ENCODE measurements around the gene CERK. TPM values are rescaled to one million over a fixed set of nuclear protein-coding genes. Genes with fewer than 3 reads are reported as not detected.
"Not testable (repeated sequence)": the region's sequence is repeated elsewhere in the genome, so short reads cannot be mapped to it uniquely, and the experiment has no call there.

CERK gene
- total and polyA plus RNA-seq, 10 donors, result 13.7 to 47.1 (median 34.8) TPM

GRCh38 chr22:46736705-46737104 is 1.3 kb downstream of the CERK start:
- H3K4me1 ChIP-seq, result peaks cover 40 to 79% (median 67%) of the 10 kb centered on the region in 6 donors
- peak overlapping the region; percentile 81 to 98 (median 88) for H3K4me3 ChIP-seq
- peak overlapping the region in 7 of 8 donors; percentile 89 to 97 (median 92) for H3K27ac ChIP-seq
- no peak for TF ChIP-seq POLR2AphosphoS5 (IDR thresholded peaks at IDR 0.05)
- TF ChIP-seq CTCF (IDR thresholded peaks at IDR 0.05 in 8 of 11, conservative IDR thresholded peaks at IDR 0.05 in 3 of 11), result no peak
- no peak for TF ChIP-seq POLR2A (IDR thresholded peaks at IDR 0.05)
- no peaks in the 10 kb centered on the region for H3K9me3 ChIP-seq
- no peaks in the 10 kb centered on the region for H3K27me3 ChIP-seq (replicated peaks in 1 of 7)
- intact Hi-C loops (cut with DNase I; ENCODE audit: low total_unique reads), result no loop called here
- H3K36me3 ChIP-seq, result peaks cover 0 to 6% (median 4%) of the 10 kb centered on the region in 6 donors
- 59 to 69% (median 62%) methylated on average over 8 of the region's 8 CpGs for WGBS, 5 donors
- DNase-seq, result no peak

GRCh38 chr22:46735747-46736608 is 2.1 kb downstream of the CERK start:
- TF ChIP-seq POLR2AphosphoS5 (IDR thresholded peaks at IDR 0.05), result no peak
- no peak for TF ChIP-seq POLR2A (IDR thresholded peaks at IDR 0.05)
- no peak for TF ChIP-seq CTCF (IDR thresholded peaks at IDR 0.05 in 8 of 11, conservative IDR thresholded peaks at IDR 0.05 in 3 of 11)
- WGBS, 5 donors, result 58 to 71% (median 60%) methylated on average over 11 to 13 of the region's 13 CpGs
- H3K27ac ChIP-seq, result peak overlapping the region; percentile 15 to 97 (median 92)
- DNase-seq, result no peak
- intact Hi-C loops (cut with DNase I; ENCODE audit: low total_unique reads), result no loop called here
- no peaks in the 10 kb centered on the region for H3K27me3 ChIP-seq (replicated peaks in 1 of 7)
- H3K36me3 ChIP-seq, result peaks cover 0 to 13% (median 8%) of the 10 kb centered on the region in 6 donors
- peak overlapping the region in 7 of 8 donors; percentile 81 to 98 (median 85) for H3K4me3 ChIP-seq
- H3K4me1 ChIP-seq, result peaks cover 40 to 87% (median 72%) of the 10 kb centered on the region in 6 donors
- no peaks in the 10 kb centered on the region for H3K9me3 ChIP-seq

- 15 to 26% (median 20%) methylated on average over 12 of the region's 12 CpGs for WGBS, 5 donors
- TF ChIP-seq POLR2AphosphoS5 (IDR thresholded peaks at IDR 0.05) (peak; percentile 81 to 91 (median 89)), CTCF (IDR thresholded peaks at IDR 0.05 in 8 of 11, conservative IDR thresholded peaks at IDR 0.05 in 3 of 11) (no peak)
- Histone ChIP-seq H3K9me3 (no peaks in the 10 kb centered on the region), H3K4me3 (peak overlapping the region in 5 of 8 donors; percentile 12 to 98 (median 94)), H3K27ac (peak overlapping the region; percentile 15 to 97 (median 64)), H3K4me1 (peaks cover 43 to 94% (median 76%) of the 10 kb centered on the region in 6 donors), H3K36me3 (peaks cover 0 to 21% (median 8%) of the 10 kb centered on the region in 6 donors), H3K27me3 (replicated peaks in 1 of 7) (no peaks in the 10 kb centered on the region)
- DNase-seq, result peak; percentile 93
- intact Hi-C loops (cut with DNase I; ENCODE audit: low total_unique reads), result no loop called here
Observed at GRCh38 chr22:46734830-46735453, 3.1 kb downstream of the CERK start.

DNA sequence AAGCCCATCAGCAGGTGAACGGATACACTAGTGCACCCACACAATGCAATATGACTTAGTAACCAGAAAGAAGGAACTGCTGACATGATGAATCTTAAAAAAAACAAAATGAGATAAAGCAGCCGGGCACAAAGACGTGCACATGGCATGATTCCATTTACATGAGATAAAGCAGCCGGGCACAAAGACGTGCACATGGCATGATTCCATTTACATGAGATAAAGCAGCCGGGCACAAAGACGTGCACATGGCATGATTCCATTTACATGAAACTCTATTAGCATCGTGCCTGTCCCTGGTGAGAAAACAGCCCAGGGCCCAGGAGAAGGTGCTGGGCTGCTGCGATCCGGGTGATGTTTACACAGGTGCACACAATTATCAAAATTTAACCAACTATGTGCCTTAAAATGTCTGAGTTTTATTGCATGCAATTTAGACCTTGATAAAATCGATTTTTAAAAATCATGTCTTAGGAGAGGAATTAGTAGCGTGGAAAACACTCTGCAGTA is 3.8 kb downstream of the CERK start:
- Histone ChIP-seq H3K4me3 (peak overlapping the region in 4 of 8 donors; percentile 1 to 98 (median 54)), H3K4me1 (peaks cover 42 to 92% (median 72%) of the 10 kb centered on the region in 6 donors), H3K36me3 (peaks cover 0 to 27% (median 8%) of the 10 kb centered on the region in 6 donors), H3K27ac (peak overlapping the region in 4 of 8 donors; percentile 37 to 97 (median 96))
- WGBS, 5 donors, result 64 to 76% (median 67%) methylated on average over 12 of the region's 12 CpGs
- H3K27me3 ChIP-seq (replicated peaks in 1 of 7); DNase-seq; intact Hi-C loops (cut with DNase I; ENCODE audit: low total_unique reads); H3K9me3 ChIP-seq: not testable (repeated sequence)

Data from spleen (tissue), 11 donors.